Right atrium auricular region (tissue), 2 donors: ENCODE data around the gene ADCY4. TPM values are rescaled to one million over a fixed set of nuclear protein-coding genes. Genes with fewer than 3 reads are reported as not detected.

ENCODE experiments used
- DNase-seq: peaks from one replicate; pipeline ENCODE4 v3.0.0-alpha.2; 2019; ENCODE audit warnings: low spot score
- H3K27ac ChIP-seq, 2 donors: fragments of 200-600 bp; sonication (generic); 1 replicate in 1 of 2; 2 replicates in 1 of 2; pipeline ENCODE4 v1.5.1; 2016 to 2019
- H3K27me3 ChIP-seq, 2 donors: fragments of 200-600 bp; sonication (generic); one replicate each; pipeline versions ENCODE4 v1.5.1 to v1.6.0; 2017 to 2019
- H3K36me3 ChIP-seq: fragments of 200-600 bp; sonication (generic); one replicate; pipeline ENCODE4 v1.5.1; 2016
- H3K4me1 ChIP-seq, 2 donors: fragments of 200-600 bp; sonication (generic); one replicate each; pipeline versions ENCODE4 v1.5.1 to v1.6.0; 2017 to 2019
- H3K4me3 ChIP-seq, 2 donors: fragments of 200-600 bp; sonication (generic); 1 replicate in 1 of 2; 2 replicates in 1 of 2; pipeline ENCODE4 v1.5.1; 2017 to 2019; ENCODE audit warnings: mild to moderate bottlenecking in 1 of 2, moderate library complexity in 1 of 2
- H3K9me3 ChIP-seq, 2 donors: fragments of 200-600 bp; sonication (generic); one replicate each; pipeline ENCODE4 v1.5.1; 2019
- CTCF ChIP-seq, 2 donors: fragments of 200-600 bp; sonication (generic); IDR thresholded peaks; one replicate each; pipeline ENCODE4 v1.5.1; 2019; ENCODE audit warnings: antibody characterized with exemption in 2 of 2
- total RNA-seq, 2 donors: library from RNA; depleted of rRNA; stranded (reverse); fragments of >200 nt; gene quantifications; one replicate each; pipeline ENCODE4 v1.1.0, GENCODE V29; 2016

The ADCY4 gene
- total RNA-seq, 2 donors from 2014 or later = 17.1 to 25.5 TPM

GRCh38 chr14:24347134-24347533 is 12.3 kb upstream of the ADCY4 start:
- Histone ChIP-seq H3K36me3 (no peaks in the 10 kb centered on the region), H3K9me3 (no peaks in the 10 kb centered on the region), H3K4me1 (no peaks in the 10 kb centered on the region), H3K27me3 (no peaks in the 10 kb centered on the region), H3K4me3 (no peak overlapping the region), H3K27ac (peak overlapping the region in 1 of 2 donors; percentile 0)
- no peak for TF ChIP-seq CTCF (IDR thresholded peaks at IDR 0.05)
- no peak for DNase-seq

- Histone ChIP-seq H3K4me1 (peaks cover 0 to 12% of the 10 kb centered on the region in 2 donors), H3K4me3 (no peak overlapping the region), H3K36me3 (no peaks in the 10 kb centered on the region), H3K9me3 (no peaks in the 10 kb centered on the region), H3K27me3 (no peaks in the 10 kb centered on the region), H3K27ac (no peak overlapping the region)
- no peak for TF ChIP-seq CTCF (IDR thresholded peaks at IDR 0.05)
- no peak for DNase-seq
These were observed 9.2 kb upstream of the ADCY4 start for GRCh38 chr14:24343795-24344660.

- Histone ChIP-seq H3K4me1 (peaks cover 0 to 21% of the 10 kb centered on the region in 2 donors), H3K9me3 (no peaks in the 10 kb centered on the region), H3K4me3 (no peak overlapping the region), H3K27me3 (no peaks in the 10 kb centered on the region), H3K36me3 (no peaks in the 10 kb centered on the region), H3K27ac (no peak overlapping the region)
- no peak for DNase-seq
- no peak for TF ChIP-seq CTCF (IDR thresholded peaks at IDR 0.05)
These were observed 8.0 kb upstream of the ADCY4 start for GRCh38 chr14:24342889-24343288.

- Histone ChIP-seq H3K4me1 (peaks cover 0 to 25% of the 10 kb centered on the region in 2 donors), H3K4me3 (no peak overlapping the region), H3K9me3 (no peaks in the 10 kb centered on the region), H3K36me3 (no peaks in the 10 kb centered on the region), H3K27ac (no peak overlapping the region), H3K27me3 (no peaks in the 10 kb centered on the region)
- no peak for TF ChIP-seq CTCF (IDR thresholded peaks at IDR 0.05)
- DNase-seq = no peak
These were observed 5.7 kb upstream of the ADCY4 start for GRCh38 chr14:24340606-24341005.

GRCh38 chr14:24339284-24340151 is 4.6 kb upstream of the ADCY4 start, which contains the start of gene RIPK3:
Gene RIPK3 (minus strand): TSS chr14:24339991. CDS start chr14:24339826, 165 bp downstream.
- no peak for TF ChIP-seq CTCF (IDR thresholded peaks at IDR 0.05)
- Histone ChIP-seq H3K4me3 (peak within 1 kb of the TSS; percentile 21 to 49), H3K36me3 (no peaks in the 10 kb centered on the region), H3K27ac (peak within 1 kb of the TSS; percentile 9 to 46), H3K9me3 (no peaks in the 10 kb centered on the region), H3K4me1 (peaks cover 0 to 34% of the 10 kb centered on the region in 2 donors), H3K27me3 (peaks cover 0 to 2% of the 10 kb centered on the region in 2 donors)
- DNase-seq = no peak
